H1 (cell line): ENCODE measurements around the gene CAMK2B. TPM values are rescaled to one million over a fixed set of nuclear protein-coding genes. Genes with fewer than 3 reads are reported as not detected.

Experiments used
- CTCF ChIA-PET: fragments of 300-600 bp; sonication (Branson Sonifier 250); formaldehyde crosslinking; loops from one replicate; lab custom pipeline; 2021; ENCODE audit not compliant: partially characterized antibody; lab: Charles Lee
- POLR2A ChIA-PET: fragments of 300-600 bp; sonication (Branson Sonifier 250); formaldehyde crosslinking; loops from one replicate; lab custom pipeline; 2021; ENCODE audit warnings: inconsistent platforms; ENCODE audit not compliant: partially characterized antibody; lab: Charles Lee
- DNase-seq, 2 experiments: peaks; one replicate each; pipeline versions ENCODE4 v3.0.0 to v3.0.0-alpha.2; 2010 to 2022; ENCODE audit warnings: low spot score in 2 of 2, low read depth in 1 of 2, mixed read lengths in 1 of 2
- FAIRE-seq: peaks from 2 replicates; lab custom pipeline; 2011; peaks lifted over from hg19 to GRCh38; lab: Jason Lieb, UNC
- H2AFZ ChIP-seq: 2 replicates; pipeline ENCODE4 v1.8.1; 2012; ENCODE audit warnings: low read length, inconsistent platforms
- H2AK5ac ChIP-seq: 2 replicates; pipeline ENCODE4 v1.6.1; 2013; ENCODE audit warnings: low read depth, low read length
- H2BK120ac ChIP-seq: replicated peaks from 2 replicates; pipeline ENCODE3; 2013; ENCODE audit warnings: low read depth, low read length, inconsistent platforms
- H2BK12ac ChIP-seq: 2 replicates; pipeline ENCODE4 v1.6.1; 2013; ENCODE audit warnings: low read depth, low read length
- H2BK15ac ChIP-seq: 2 replicates; pipeline ENCODE4 v1.6.1; 2013; ENCODE audit warnings: low read length
- H2BK20ac ChIP-seq: 2 replicates; pipeline ENCODE4 v1.6.1; 2013; ENCODE audit warnings: low read length
- H2BK5ac ChIP-seq: 2 replicates; pipeline ENCODE4 v1.6.1; 2013; ENCODE audit warnings: low read depth, low read length
- H3K14ac ChIP-seq: 2 replicates; pipeline ENCODE4 v1.6.1; 2013; ENCODE audit warnings: inconsistent platforms; ENCODE audit not compliant: insufficient read length
- H3K18ac ChIP-seq: 2 replicates; pipeline ENCODE4 v1.6.1; 2013; ENCODE audit warnings: low read length; ENCODE audit errors: extremely low read depth
- H3K23ac ChIP-seq: 2 replicates; pipeline ENCODE4 v1.6.1; 2013; ENCODE audit warnings: inconsistent platforms; ENCODE audit not compliant: insufficient read length
- H3K23me2 ChIP-seq: 2 replicates; pipeline ENCODE4 v1.6.1; 2013; ENCODE audit warnings: low read depth, low read length
- H3K27ac ChIP-seq: 2 replicates; pipeline ENCODE4 v1.6.1; 2011; ENCODE audit warnings: low read depth, low read length, inconsistent platforms
- H3K27me3 ChIP-seq, 4 experiments: replicated peaks in 1 of 4; 1 replicate in 1 of 4; 2 replicates in 3 of 4; pipeline versions ENCODE4 v1.6.1 to v1.8.1; 2011 to 2013; ENCODE audit warnings: low read length in 3 of 4, mild to moderate bottlenecking in 3 of 4, inconsistent platforms in 2 of 4, mixed read lengths in 2 of 4, moderate library complexity in 1 of 4; ENCODE audit not compliant: control insufficient read depth in 3 of 4, insufficient read depth in 3 of 4; ENCODE audit errors: extremely low read depth in 1 of 4
- H3K36me3 ChIP-seq, 4 experiments: 2 replicates each; pipeline versions ENCODE4 v1.6.1 to v1.8.1; 2011 to 2013; ENCODE audit warnings: mild to moderate bottlenecking in 4 of 4, low read length in 3 of 4, moderate library complexity in 2 of 4, control low read depth in 1 of 4, inconsistent platforms in 1 of 4; ENCODE audit not compliant: insufficient read depth in 4 of 4, control insufficient read depth in 2 of 4
- H3K4ac ChIP-seq: replicated peaks from 2 replicates; pipeline ENCODE3; 2013; ENCODE audit warnings: low read length, low read depth, mixed read lengths, inconsistent platforms; ENCODE audit not compliant: insufficient read length
- H3K4me1 ChIP-seq, 4 experiments: replicated peaks in 1 of 4; 1 replicate in 1 of 4; 2 replicates in 3 of 4; pipeline versions ENCODE4 v1.6.1 to v1.8.1; 2011 to 2013; ENCODE audit warnings: low read length in 3 of 4, inconsistent platforms in 2 of 4, mixed read lengths in 1 of 4; ENCODE audit not compliant: insufficient read depth in 4 of 4, control insufficient read depth in 3 of 4
- H3K4me2 ChIP-seq, 2 experiments: 2 replicates each; pipeline versions ENCODE4 v1.6.1 to v1.8.1; 2011 to 2013; ENCODE audit warnings: low read depth in 2 of 2, low read length in 2 of 2, control low read depth in 1 of 2, inconsistent platforms in 1 of 2, mild to moderate bottlenecking in 1 of 2; ENCODE audit not compliant: insufficient read depth in 1 of 2
- H3K4me3 ChIP-seq, 4 experiments: fragments of 200-600, 300-600 bp in 1 of 4; sonication (generic), shearing (Covaris generic), sonication (Bioruptor Twin) in 1 of 4; 2 replicates each; pipeline versions ENCODE4 v1.5.1 to v1.8.1; 2011 to 2016; ENCODE audit warnings: low read length in 4 of 4, low read depth in 3 of 4, control low read depth in 2 of 4, inconsistent platforms in 2 of 4, mild to moderate bottlenecking in 2 of 4, mixed read lengths in 1 of 4, moderate library complexity in 1 of 4; ENCODE audit not compliant: insufficient read depth in 2 of 4; ENCODE audit errors: extremely low read depth in 1 of 4
- H3K56ac ChIP-seq: replicated peaks from 2 replicates; pipeline ENCODE3; 2013; ENCODE audit warnings: low read depth, mild to moderate bottlenecking, mixed read lengths, low read length, inconsistent platforms; ENCODE audit not compliant: insufficient read length
- H3K79me1 ChIP-seq: 2 replicates; pipeline ENCODE4 v1.6.1; 2013; ENCODE audit warnings: low read depth, low read length, control low read depth
- H3K79me2 ChIP-seq, 2 experiments: 2 replicates each; pipeline versions ENCODE4 v1.6.1 to v1.8.1; 2012 to 2013; ENCODE audit warnings: low read length in 2 of 2, mild to moderate bottlenecking in 2 of 2, inconsistent platforms in 1 of 2; ENCODE audit not compliant: insufficient read depth in 2 of 2, control insufficient read depth in 1 of 2
- H3K9ac ChIP-seq, 4 experiments: replicated peaks in 1 of 4; 1 replicate in 1 of 4; 2 replicates in 3 of 4; pipeline versions ENCODE4 v1.6.1 to v1.8.1; 2011 to 2013; ENCODE audit warnings: low read depth in 3 of 4, low read length in 3 of 4, control low read depth in 2 of 4, mild to moderate bottlenecking in 2 of 4, moderate library complexity in 2 of 4, inconsistent platforms in 1 of 4; ENCODE audit errors: extremely low read depth in 1 of 4
- H3K9me3 ChIP-seq, 2 experiments: 2 replicates each; pipeline versions ENCODE4 v1.6.1 to v1.8.1; 2012 to 2013; ENCODE audit warnings: mild to moderate bottlenecking in 2 of 2, moderate library complexity in 2 of 2, control low read depth in 1 of 2, inconsistent platforms in 1 of 2, low read depth in 1 of 2, low read length in 1 of 2, mixed read lengths in 1 of 2; ENCODE audit not compliant: insufficient read depth in 2 of 2
- H4K20me1 ChIP-seq, 2 experiments: replicated peaks in 1 of 2; 2 replicates each; pipeline versions ENCODE3 to v1.8.1; 2011 to 2013; ENCODE audit warnings: inconsistent platforms in 2 of 2, low read length in 2 of 2, mild to moderate bottlenecking in 1 of 2; ENCODE audit not compliant: insufficient read depth in 2 of 2, control insufficient read depth in 1 of 2
- H4K5ac ChIP-seq: 2 replicates; pipeline ENCODE4 v1.6.1; 2013; ENCODE audit warnings: low read length, low read depth, mixed read lengths, inconsistent platforms; ENCODE audit not compliant: insufficient read length
- H4K8ac ChIP-seq: 2 replicates; pipeline ENCODE4 v1.8.0; 2013; ENCODE audit warnings: mild to moderate bottlenecking, moderate library complexity, low read length, inconsistent platforms; ENCODE audit not compliant: insufficient read depth; ENCODE audit errors: extremely low read depth
- H4K91ac ChIP-seq: replicated peaks from 2 replicates; pipeline ENCODE3; 2013; ENCODE audit warnings: low read length, mixed read lengths, inconsistent platforms; ENCODE audit not compliant: insufficient read length
- ASH2L ChIP-seq: fragments of 200-600, 300-600 bp; sonication (generic); IDR thresholded peaks from one replicate; pipeline ENCODE4 v1.7.1; 2017; ENCODE audit warnings: low read length
- ATF3 ChIP-seq: IDR thresholded peaks from 2 replicates; pipeline ENCODE4 v1.6.1; 2011; ENCODE audit warnings: low read depth, mild to moderate bottlenecking, low read length; ENCODE audit not compliant: insufficient read depth
- BRCA1 ChIP-seq: IDR thresholded peaks from 2 replicates; pipeline ENCODE4 v1.6.1; 2012; ENCODE audit warnings: low read depth, low read length, improper control_type of control experiment
- EP300 ChIP-seq, 2 experiments: IDR thresholded peaks; 1 replicate in 1 of 2; 2 replicates in 1 of 2; pipeline ENCODE4 v1.6.1; 2011 to 2012; ENCODE audit warnings: low read depth in 2 of 2, low read length in 2 of 2, mild to moderate bottlenecking in 2 of 2, borderline replicate concordance in 1 of 2, inconsistent platforms in 1 of 2, moderate library complexity in 1 of 2
- KDM1A ChIP-seq: fragments of 200-600, 300-600 bp; sonication (generic); IDR thresholded peaks from 2 replicates; pipeline ENCODE4 v1.7.1; 2016; ENCODE audit warnings: mild to moderate bottlenecking, low read length, borderline replicate concordance
- NANOG ChIP-seq: IDR thresholded peaks from 2 replicates; pipeline ENCODE4 v1.6.1; 2011; ENCODE audit warnings: low read length, low read depth, mild to moderate bottlenecking, inconsistent platforms; ENCODE audit not compliant: insufficient read depth, poor library complexity, severe bottlenecking
- RAD21 ChIP-seq, 2 experiments: IDR thresholded peaks in 1 of 2; conservative IDR thresholded peaks in 1 of 2; 2 replicates each; pipeline ENCODE4 v1.6.1; 2011; ENCODE audit warnings: low read depth in 2 of 2, low read length in 2 of 2, improper control_type of control experiment in 1 of 2, inconsistent platforms in 1 of 2, mild to moderate bottlenecking in 1 of 2, moderate library complexity in 1 of 2
- SAP30 ChIP-seq: fragments of 300-600 bp; sonication (generic); IDR thresholded peaks from 2 replicates; pipeline ENCODE4 v1.7.1; 2012; ENCODE audit warnings: low read length, moderate library complexity, mild to moderate bottlenecking, inconsistent platforms; ENCODE audit not compliant: insufficient read depth, insufficient replicate concordance
- SP2 ChIP-seq: IDR thresholded peaks from 2 replicates; pipeline ENCODE4 v1.6.1; 2012; ENCODE audit warnings: mild to moderate bottlenecking, low read length, inconsistent platforms
- WGBS, 2 experiments: shearing (Covaris generic) in 1 of 2; methylation state at CpG; one replicate each; pipeline versions ENCODE4 v1.1.6 to v1.1.7; 2013 to 2015; ENCODE audit warnings: low lambda C conversion rate in 2 of 2, mixed read lengths in 2 of 2, inconsistent platforms in 1 of 2, low coverage in 1 of 2, missing lambda C conversion rate in 1 of 2; ENCODE audit not compliant: insufficient replicate concordance in 2 of 2, insufficient coverage in 1 of 2, insufficient read length in 1 of 2; ENCODE audit errors: extremely low coverage in 1 of 2, missing lambda C conversion rate in 1 of 2; 5-methylcytosine and 5-hydroxymethylcytosine counted together
- polyA plus RNA-seq, 7 experiments: library from polyadenylated mRNA; depleted of rRNA in 3 of 7; stranded (reverse) in 5 of 7; unstranded in 2 of 7; fragments of >200 nt in 5 of 7; fragments of 200-250 nt in 2 of 7; gene quantifications; 1 replicate in 5 of 7; 2 replicates in 1 of 7; 4 replicates in 1 of 7; pipeline versions ENCODE4 v1.2.1 to v1.2.3, GENCODE V29; 2011 to 2013; ENCODE audit warnings: missing spikeins in 2 of 7, mixed read lengths in 2 of 7
- total RNA-seq: library from RNA; stranded (reverse); fragmentation: NEBNext Ultra II Directional; extraction: Animal tissue kit (Norgen Biotek cat#: 25700); gene quantifications from 2 replicates; pipeline ENCODE4 v1.2.1, GENCODE V29; 2021

The CAMK2B gene
- total and polyA plus RNA-seq, 2 of the 8 experiments (the other 6 are each of a cell fraction or from before 2014, with no cell fraction given), result 0.05 to 0.15 TPM

GRCh38 chr7:44188480-44189225 lies 136.7 kb downstream of the CAMK2B start:
- Histone ChIP-seq H2BK5ac (no peak overlapping the region), H3K23me2 (no peaks in the 10 kb centered on the region), H2BK12ac (no peak overlapping the region), H4K8ac (no peak overlapping the region), H3K56ac (no peak overlapping the region), H3K14ac (no peak overlapping the region), H3K4me2 (no peak overlapping the region), H2BK15ac (no peak overlapping the region), H2AK5ac (no peak overlapping the region), H3K79me1 (no peaks in the 10 kb centered on the region), H2BK20ac (no peak overlapping the region), H3K79me2 (no peaks in the 10 kb centered on the region), H2AFZ (no peak overlapping the region), H3K36me3 (no peaks in the 10 kb centered on the region), H3K9ac (no peak overlapping the region), H4K91ac (no peak overlapping the region)
- WGBS, 2 experiments, result 92% methylated on average over 16 of the region's 16 CpGs; no CpG with 5 or more reads in 1 of the 2 experiments
- no peak for DNase-seq
- FAIRE-seq, result no peak
- ChIA-PET POLR2A (interaction anchor here (1.0 kb wide), 1 partner anchor 49 kb away, joined by 3 read pairs; no protein-coding TSS in a partner anchor), CTCF (interaction anchor here (0.6 to 0.9 kb wide), 3 partner anchors 12 to 81 kb away, joined by 3 read pairs; partner anchors contain the start of gene YKT6)
- no peak for TF ChIP-seq BRCA1
- TF ChIP-seq ATF3, result no peak
- no peak for TF ChIP-seq ASH2L
- no peak for TF ChIP-seq NANOG
- no peak for TF ChIP-seq RAD21 (IDR thresholded peaks at IDR 0.05 in 1 of 2, conservative IDR thresholded peaks at IDR 0.05 in 1 of 2; ENCODE audit: low read depth in 2 of 2, low read length in 2 of 2)
- no peak for TF ChIP-seq SAP30
- no peak for TF ChIP-seq KDM1A
- no peak for TF ChIP-seq EP300 (IDR thresholded peaks at IDR 0.05; ENCODE audit: borderline replicate concordance in 1 of 2, low read depth in 2 of 2, low read length in 2 of 2)
- no peak for TF ChIP-seq SP2
- TF ChIP-seq, all 59 proteins: peak for 0
- peaks cover 0 to 4% (median 0%) of the 10 kb centered on the region in 4 experiments; a peak in 4 of 7 replicates for H3K4me1 ChIP-seq
- H4K5ac ChIP-seq, result no peak overlapping the region
- H4K20me1 ChIP-seq, result no peaks in the 10 kb centered on the region
- H3K27me3 ChIP-seq, result peaks cover 0 to 3% (median 0%) of the 10 kb centered on the region in 4 experiments; a peak in 2 of 7 replicates
- H3K23ac ChIP-seq, result no peak overlapping the region
- H3K18ac ChIP-seq, result no peak overlapping the region
- no peaks in the 10 kb centered on the region for H3K9me3 ChIP-seq
- no peak overlapping the region for H3K4ac ChIP-seq
- H3K4me3 ChIP-seq, result no peak overlapping the region
- no peak overlapping the region for H2BK120ac ChIP-seq
- no peak overlapping the region for H3K27ac ChIP-seq
